ENCODE results near the gene LXN. TPM values are rescaled to one million over a fixed set of nuclear protein-coding genes. Genes with fewer than 3 reads are reported as not detected.

The LXN gene
- total RNA-seq, 1 experiment from 2014 or later, result 3.4 TPM

- peaks cover 3% of the 10 kb centered on the region for H3K4me1 Mint-ChIP-seq (ENCODE audit: insufficient read depth, unreplicated experiment)
- no peak overlapping the region for H3K4me3 Mint-ChIP-seq (ENCODE audit: unreplicated experiment)
- TF ChIP-seq, protein P1, sequence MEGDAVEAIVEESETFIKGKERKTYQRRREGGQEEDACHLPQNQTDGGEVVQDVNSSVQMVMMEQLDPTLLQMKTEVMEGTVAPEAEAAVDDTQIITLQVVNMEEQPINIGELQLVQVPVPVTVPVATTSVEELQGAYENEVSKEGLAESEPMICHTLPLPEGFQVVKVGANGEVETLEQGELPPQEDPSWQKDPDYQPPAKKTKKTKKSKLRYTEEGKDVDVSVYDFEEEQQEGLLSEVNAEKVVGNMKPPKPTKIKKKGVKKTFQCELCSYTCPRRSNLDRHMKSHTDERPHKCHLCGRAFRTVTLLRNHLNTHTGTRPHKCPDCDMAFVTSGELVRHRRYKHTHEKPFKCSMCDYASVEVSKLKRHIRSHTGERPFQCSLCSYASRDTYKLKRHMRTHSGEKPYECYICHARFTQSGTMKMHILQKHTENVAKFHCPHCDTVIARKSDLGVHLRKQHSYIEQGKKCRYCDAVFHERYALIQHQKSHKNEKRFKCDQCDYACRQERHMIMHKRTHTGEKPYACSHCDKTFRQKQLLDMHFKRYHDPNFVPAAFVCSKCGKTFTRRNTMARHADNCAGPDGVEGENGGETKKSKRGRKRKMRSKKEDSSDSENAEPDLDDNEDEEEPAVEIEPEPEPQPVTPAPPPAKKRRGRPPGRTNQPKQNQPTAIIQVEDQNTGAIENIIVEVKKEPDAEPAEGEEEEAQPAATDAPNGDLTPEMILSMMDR (IDR thresholded peaks at IDR 0.05; ENCODE audit: unreplicated experiment), result no peak
- intact Hi-C loops (cut with micrococcal nuclease), result loop anchor here (5.0 kb wide), 1 partner anchor 588 kb away; no protein-coding TSS in a partner anchor
- H3K27me3 Mint-ChIP-seq (ENCODE audit: insufficient read depth, unreplicated experiment), result no peaks in the 10 kb centered on the region
- POLR2A ChIA-PET, result no interaction called here
- H3K27ac Mint-ChIP-seq (ENCODE audit: low read depth, unreplicated experiment), result no peak overlapping the region
- peaks cover 64% of the 10 kb centered on the region for H3K36me3 Mint-ChIP-seq (ENCODE audit: insufficient read depth, unreplicated experiment)
- no peak for DNase-seq (ENCODE audit: unreplicated experiment)
- CTCF ChIA-PET, result interaction anchor here (0.7 to 1.8 kb wide), 4 partner anchors 11 to 131 kb away, joined by 3 to 8 read pairs (median 4); no protein-coding TSS in a partner anchor
- no TSS peak for BruUV-seq (replicated peaks)
- H3K9me3 Mint-ChIP-seq (ENCODE audit: unreplicated experiment), result no peaks in the 10 kb centered on the region
Measured at GRCh38 chr3:158663832-158664231, 8.6 kb downstream of the LXN start.

GRCh38 chr3:158663246-158663645 is 9.2 kb downstream of the LXN start:
- intact Hi-C loops (cut with micrococcal nuclease), result loop anchor here (5.0 kb wide), 1 partner anchor 589 kb away; no protein-coding TSS in a partner anchor
- no peaks in the 10 kb centered on the region for H3K9me3 Mint-ChIP-seq (ENCODE audit: unreplicated experiment)
- no peaks in the 10 kb centered on the region for H3K27me3 Mint-ChIP-seq (ENCODE audit: insufficient read depth, unreplicated experiment)
- no peaks in the 10 kb centered on the region for H3K4me1 Mint-ChIP-seq (ENCODE audit: insufficient read depth, unreplicated experiment)
- no peak for DNase-seq (ENCODE audit: unreplicated experiment)
- no peak overlapping the region for H3K4me3 Mint-ChIP-seq (ENCODE audit: unreplicated experiment)
- CTCF ChIA-PET, result interaction anchor here (1.4 to 1.8 kb wide), 2 partner anchors 9 to 64 kb away, joined by 4 to 8 read pairs; partner anchors contain the start of gene LXN
- TF ChIP-seq, protein P1 (IDR thresholded peaks at IDR 0.05; ENCODE audit: unreplicated experiment), result no peak
- no TSS peak for BruUV-seq (replicated peaks)
- H3K36me3 Mint-ChIP-seq (ENCODE audit: insufficient read depth, unreplicated experiment), result peaks cover 58% of the 10 kb centered on the region
- POLR2A ChIA-PET, result no interaction called here
- no peak overlapping the region for H3K27ac Mint-ChIP-seq (ENCODE audit: low read depth, unreplicated experiment)

DNA sequence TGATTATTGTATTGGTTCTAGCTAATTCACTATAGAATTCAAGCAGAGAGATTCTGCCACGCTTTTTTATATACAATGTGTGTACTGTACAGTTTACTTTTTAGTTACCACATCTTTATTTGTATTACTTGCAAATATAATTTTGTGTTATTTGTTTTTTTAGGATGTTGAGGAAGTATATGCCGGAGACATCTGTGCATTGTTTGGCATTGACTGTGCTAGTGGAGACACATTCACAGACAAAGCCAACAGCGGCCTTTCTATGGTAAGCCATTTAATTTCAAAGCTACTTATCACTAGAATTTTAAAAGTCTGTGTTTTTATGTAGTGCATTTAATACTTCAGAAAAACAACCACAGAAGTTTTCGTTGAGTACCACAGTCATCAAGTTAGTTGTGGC is 11.7 kb downstream of the LXN start:
- BruUV-seq (replicated peaks), result no TSS peak
- H3K36me3 Mint-ChIP-seq (ENCODE audit: insufficient read depth, unreplicated experiment), result peaks cover 50% of the 10 kb centered on the region
- no peaks in the 10 kb centered on the region for H3K9me3 Mint-ChIP-seq (ENCODE audit: unreplicated experiment)
- H3K4me1 Mint-ChIP-seq (ENCODE audit: insufficient read depth, unreplicated experiment), result no peaks in the 10 kb centered on the region
- POLR2A ChIA-PET, result interaction anchor here (0.6 to 2.6 kb wide), 5 partner anchors 10 to 974 kb away, joined by 3 to 12 read pairs (median 4); partner anchors contain the start of gene LXN
- intact Hi-C loops (cut with micrococcal nuclease), result loop anchor here (5.0 kb wide), 1 partner anchor 592 kb away; no protein-coding TSS in a partner anchor
- no peak overlapping the region for H3K4me3 Mint-ChIP-seq (ENCODE audit: unreplicated experiment)
- no peaks in the 10 kb centered on the region for H3K27me3 Mint-ChIP-seq (ENCODE audit: insufficient read depth, unreplicated experiment)
- no peak for DNase-seq (ENCODE audit: unreplicated experiment)
- CTCF ChIA-PET, result interaction anchor here (0.6 to 4.3 kb wide), 15 partner anchors 11 to 1275 kb away, joined by 3 to 72 read pairs (median 6); partner anchors contain the start of genes GFM1 and LXN
- TF ChIP-seq, protein P1 (IDR thresholded peaks at IDR 0.05; ENCODE audit: unreplicated experiment), result no peak
- H3K27ac Mint-ChIP-seq (ENCODE audit: low read depth, unreplicated experiment), result no peak overlapping the region

GRCh38 chr3:158659454-158660237 is 12.8 kb downstream of the LXN start:
- peak; percentile 74 for DNase-seq (ENCODE audit: unreplicated experiment)
- ChIA-PET POLR2A (interaction anchor here (0.6 to 2.6 kb wide), 4 partner anchors 9 to 975 kb away, joined by 3 to 12 read pairs (median 8); partner anchors contain the start of gene LXN), CTCF (interaction anchor here (0.5 to 4.3 kb wide), 31 partner anchors 8 to 1981 kb away, joined by 3 to 72 read pairs (median 3); partner anchors contain the start of genes GFM1 and LXN)
- Mint-ChIP-seq H3K27ac (ENCODE audit: low read depth, unreplicated experiment) (no peak overlapping the region), H3K27me3 (ENCODE audit: insufficient read depth, unreplicated experiment) (no peaks in the 10 kb centered on the region), H3K9me3 (ENCODE audit: unreplicated experiment) (no peaks in the 10 kb centered on the region), H3K4me3 (ENCODE audit: unreplicated experiment) (no peak overlapping the region), H3K36me3 (ENCODE audit: insufficient read depth, unreplicated experiment) (peaks cover 48% of the 10 kb centered on the region), H3K4me1 (ENCODE audit: insufficient read depth, unreplicated experiment) (no peaks in the 10 kb centered on the region)
- TF ChIP-seq, protein P1 (IDR thresholded peaks at IDR 0.05; ENCODE audit: unreplicated experiment), result peak; percentile 69
- intact Hi-C loops (cut with micrococcal nuclease), result loop anchor here (1.0 to 5.0 kb wide), 3 partner anchors 68 to 593 kb away; no protein-coding TSS in a partner anchor
- no TSS peak for BruUV-seq (replicated peaks)

All from MCF 10A (cell line).